Loucy (cell line): ENCODE results near the gene SLC35G4.
A peak's percentile ranks its signal among the peaks of the same experiment; 100 is the strongest.

Experiments used
- H2AFZ ChIP-seq: fragments of 200-600 bp; sonication (generic); 2 replicates; pipeline ENCODE4 v1.6.0; 2016; ENCODE audit warnings: antibody characterized with exemption, mild to moderate bottlenecking, low read length, moderate library complexity
- H3F3A ChIP-seq: fragments of 200-600 bp; 2 replicates; pipeline ENCODE4 v1.6.0; 2016; ENCODE audit warnings: antibody characterized with exemption, low read depth, mild to moderate bottlenecking
- H3K27me3 ChIP-seq: fragments of 200-600 bp; sonication (generic); 2 replicates; pipeline ENCODE4 v1.6.1; 2014; ENCODE audit warnings: low read length, mild to moderate bottlenecking; ENCODE audit not compliant: insufficient read depth, poor library complexity, severe bottlenecking
- H3K36me3 ChIP-seq: fragments of 200-600 bp; sonication (generic); 2 replicates; pipeline ENCODE4 v1.6.1; 2016; ENCODE audit warnings: low read length; ENCODE audit not compliant: insufficient read depth
- H3K4me1 ChIP-seq: fragments of 200-600 bp; sonication (generic); 2 replicates; pipeline ENCODE4 v1.5.1; 2014; ENCODE audit warnings: low read length, mild to moderate bottlenecking; ENCODE audit not compliant: insufficient read depth, poor library complexity, severe bottlenecking
- H3K4me2 ChIP-seq: fragments of 200-600 bp; sonication (generic); 2 replicates; pipeline ENCODE4 v1.6.0; 2014; ENCODE audit warnings: antibody characterized with exemption, low read length, low read depth, mild to moderate bottlenecking; ENCODE audit not compliant: poor library complexity, severe bottlenecking
- H3K4me3 ChIP-seq: fragments of 200-600 bp; sonication (generic); 2 replicates; pipeline ENCODE4 v1.5.1; 2014; ENCODE audit warnings: low read length, mild to moderate bottlenecking, mixed read lengths; ENCODE audit not compliant: poor library complexity, severe bottlenecking
- H3K79me2 ChIP-seq: fragments of 200-600 bp; sonication (generic); 2 replicates; pipeline ENCODE4 v1.6.1; 2014; ENCODE audit warnings: low read length; ENCODE audit not compliant: insufficient read depth
- H3K9ac ChIP-seq: fragments of 200-600 bp; sonication (generic); 2 replicates; pipeline ENCODE4 v1.6.0; 2014; ENCODE audit warnings: mild to moderate bottlenecking, low read depth, low read length, moderate library complexity; ENCODE audit not compliant: poor library complexity, severe bottlenecking
- H3K9me2 ChIP-seq: fragments of 200-600 bp; sonication (generic); replicated peaks from 2 replicates; pipeline ENCODE4 v1.6.1; 2016; ENCODE audit warnings: low read depth, low read length, mixed read lengths
- H3K9me3 ChIP-seq: fragments of 200-600 bp; sonication (generic); 2 replicates; pipeline ENCODE4 v1.6.1; 2014; ENCODE audit warnings: mild to moderate bottlenecking, antibody characterized with exemption, low read length, low read depth; ENCODE audit not compliant: insufficient read depth
- H4K20me1 ChIP-seq: fragments of 200-600 bp; sonication (generic); 2 replicates; pipeline ENCODE4 v1.6.0; 2014; ENCODE audit warnings: antibody characterized with exemption, low read length, mild to moderate bottlenecking; ENCODE audit not compliant: insufficient read depth, poor library complexity, severe bottlenecking
- CTCF ChIP-seq: fragments of 200-600 bp; sonication (generic); conservative IDR thresholded peaks from 2 replicates; pipeline ENCODE4 v1.5.1; 2014; ENCODE audit warnings: mild to moderate bottlenecking, antibody characterized with exemption, low read length
- EZH2phosphoT487 ChIP-seq: fragments of 200-600 bp; IDR thresholded peaks from 2 replicates; pipeline ENCODE4 v1.6.1; 2018; ENCODE audit warnings: antibody characterized with exemption, mild to moderate bottlenecking, moderate library complexity, borderline replicate concordance

SLC35G4 gene

DNA sequence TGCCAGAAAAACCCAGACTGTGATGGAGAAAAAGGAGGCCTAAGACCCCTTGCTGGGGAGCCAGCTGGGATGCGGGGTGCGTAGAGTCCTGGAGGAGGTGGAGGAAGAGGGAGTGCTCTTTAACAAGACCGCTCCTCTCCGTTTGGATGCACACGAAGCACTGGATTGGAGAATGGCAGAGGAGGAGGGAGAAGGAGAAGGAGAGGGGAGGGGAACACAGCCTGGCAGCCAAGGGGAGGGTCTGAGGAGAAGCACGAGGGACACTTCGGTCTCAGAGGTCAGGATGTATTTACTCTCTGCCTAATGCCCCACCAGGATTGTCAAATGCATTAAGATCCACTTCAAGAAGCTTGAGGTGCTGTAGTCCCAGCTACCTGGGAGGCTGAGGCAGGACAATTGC lies 42.0 kb upstream of the SLC35G4 start:
- Histone ChIP-seq H3K36me3 (no peaks in the 10 kb centered on the region), H3K4me3 (no peak overlapping the region), H2AFZ (no peak overlapping the region), H3K27me3 (no peaks in the 10 kb centered on the region), H3K4me1 (no peaks in the 10 kb centered on the region), H3K9me2 (no peaks in the 10 kb centered on the region), H3K79me2 (no peaks in the 10 kb centered on the region), H3K4me2 (no peak overlapping the region), H3F3A (no peaks in the 10 kb centered on the region), H4K20me1 (no peaks in the 10 kb centered on the region), H3K9ac (no peak overlapping the region), H3K9me3 (no peaks in the 10 kb centered on the region)
- TF ChIP-seq CTCF: no peak
- TF ChIP-seq EZH2phosphoT487: no peak

DNA sequence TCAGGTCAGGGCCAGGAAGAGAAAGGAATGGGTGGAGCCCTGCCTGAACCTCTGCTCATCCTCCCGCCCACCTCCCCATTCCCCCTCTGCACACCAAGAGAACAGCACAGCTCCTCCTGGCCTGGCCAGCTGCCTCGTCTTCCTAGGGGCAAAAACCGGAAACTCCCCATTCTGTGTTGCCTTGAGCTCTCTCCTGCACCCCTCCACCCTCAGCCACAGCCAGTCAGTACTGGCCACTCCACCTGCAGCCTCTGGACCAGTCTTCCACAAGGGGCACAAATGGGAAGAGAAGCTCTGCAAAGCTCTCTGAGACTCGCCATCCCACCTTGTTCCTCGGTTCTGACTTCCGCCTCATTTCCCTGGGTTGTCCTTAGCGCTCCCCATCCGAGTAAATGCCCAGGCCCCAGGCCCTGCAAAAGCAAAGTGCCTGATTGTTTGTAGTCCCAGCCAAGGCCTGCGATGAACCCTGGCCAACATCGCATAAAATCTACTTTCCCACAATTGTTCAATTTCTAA lies 39.3 kb upstream of the SLC35G4 start:
- no peak overlapping the region for H3K9ac ChIP-seq
- H3K4me1 ChIP-seq: no peaks in the 10 kb centered on the region
- H4K20me1 ChIP-seq: no peaks in the 10 kb centered on the region
- no peaks in the 10 kb centered on the region for H3K9me2 ChIP-seq
- H2AFZ ChIP-seq: no peak overlapping the region
- H3K4me3 ChIP-seq: no peak overlapping the region
- H3K9me3 ChIP-seq: no peaks in the 10 kb centered on the region
- TF ChIP-seq EZH2phosphoT487 (no peak), CTCF (no peak)
- H3K36me3 ChIP-seq: no peaks in the 10 kb centered on the region
- H3K79me2 ChIP-seq: no peaks in the 10 kb centered on the region
- no peak overlapping the region for H3K4me2 ChIP-seq
- peaks cover 4% of the 10 kb centered on the region for H3K27me3 ChIP-seq
- no peaks in the 10 kb centered on the region for H3F3A ChIP-seq

DNA sequence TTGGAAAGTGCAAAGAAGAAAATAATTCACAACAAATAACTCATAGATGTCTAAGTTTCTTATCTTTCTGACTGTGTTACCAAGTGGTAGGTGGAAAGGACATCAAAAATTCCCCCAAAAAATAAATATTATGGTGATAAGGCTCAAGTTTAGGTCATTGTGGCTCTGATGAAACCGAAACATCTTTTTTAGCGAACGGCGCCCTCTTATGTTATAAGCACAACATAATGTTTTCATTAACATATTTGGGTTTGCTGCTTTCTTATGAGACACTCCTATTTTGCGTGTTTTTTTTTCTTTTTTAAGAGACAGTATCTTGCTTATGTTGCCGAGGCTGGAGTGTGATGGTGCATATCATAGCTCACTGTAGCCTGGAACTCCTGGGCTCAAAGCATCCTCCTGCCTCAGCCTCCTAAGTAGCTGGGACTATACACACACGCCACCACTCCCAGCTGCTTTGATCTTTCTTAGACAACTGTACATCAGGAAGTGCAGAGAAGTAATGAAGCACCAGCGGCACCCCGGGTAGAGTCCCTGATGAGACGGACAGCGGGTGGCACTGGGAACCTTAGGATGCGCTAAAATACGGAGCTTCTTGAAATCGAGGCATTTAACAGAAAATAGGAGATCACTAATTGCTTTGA lies 38.5 kb upstream of the SLC35G4 start:
- no peaks in the 10 kb centered on the region for H3K4me1 ChIP-seq
- no peaks in the 10 kb centered on the region for H3F3A ChIP-seq
- no peaks in the 10 kb centered on the region for H3K79me2 ChIP-seq
- H3K4me2 ChIP-seq: peak overlapping the region; percentile 9
- peaks cover 4% of the 10 kb centered on the region for H3K27me3 ChIP-seq
- H3K9ac ChIP-seq: no peak overlapping the region
- no peaks in the 10 kb centered on the region for H3K36me3 ChIP-seq
- no peaks in the 10 kb centered on the region for H3K9me2 ChIP-seq
- H3K9me3 ChIP-seq: no peaks in the 10 kb centered on the region
- H2AFZ ChIP-seq: peak overlapping the region; percentile 50; the same call in 1 of the 2 replicates
- TF ChIP-seq CTCF: peak; percentile 66
- TF ChIP-seq EZH2phosphoT487: no peak
- no peak overlapping the region for H3K4me3 ChIP-seq
- H4K20me1 ChIP-seq: no peaks in the 10 kb centered on the region
